Neural cell (in vitro differentiated cells): Measurements from ENCODE around the gene SLC2A1. TPM values are rescaled to one million over a fixed set of nuclear protein-coding genes. Genes with fewer than 3 reads are reported as not detected.

ENCODE experiments used
- H2AFZ ChIP-seq: fragments of 200-600, 300-800 bp; sonication (generic), shearing (Covaris generic); 2 replicates; pipeline ENCODE4 v1.6.0; 2014; ENCODE audit warnings: low read depth, mild to moderate bottlenecking, antibody characterized with exemption, low read length, moderate library complexity
- H3F3A ChIP-seq: fragments of 200-600 bp; shearing (Covaris generic); 2 replicates; pipeline ENCODE4 v1.6.1; 2016; ENCODE audit warnings: mild to moderate bottlenecking, moderate library complexity, mixed read lengths, antibody characterized with exemption, low read length; ENCODE audit not compliant: insufficient read depth, poor library complexity, severe bottlenecking
- H3K27ac ChIP-seq: fragments of 200-600, 300-800 bp; sonication (generic), shearing (Covaris generic); 2 replicates; pipeline ENCODE4 v1.5.1; 2014; ENCODE audit warnings: mild to moderate bottlenecking, low read length, moderate library complexity
- H3K27me3 ChIP-seq: fragments of 300-800, 200-600 bp; sonication (generic), shearing (Covaris generic); 2 replicates; pipeline ENCODE4 v1.6.0; 2014; ENCODE audit warnings: mild to moderate bottlenecking, low read depth, low read length, moderate library complexity; ENCODE audit not compliant: insufficient read depth
- H3K36me3 ChIP-seq: fragments of 300-800, 200-600 bp; sonication (generic), shearing (Covaris generic); 2 replicates; pipeline ENCODE4 v1.5.1; 2014; ENCODE audit warnings: mild to moderate bottlenecking, antibody characterized with exemption, low read length, moderate library complexity; ENCODE audit not compliant: insufficient read depth
- H3K4me2 ChIP-seq: fragments of 300-800, 200-600 bp; sonication (generic), shearing (Covaris generic); 2 replicates; pipeline ENCODE4 v1.6.0; 2014; ENCODE audit warnings: mild to moderate bottlenecking, low read length
- H3K4me3 ChIP-seq: fragments of 300-800, 200-600 bp; sonication (generic), shearing (Covaris generic); 2 replicates; pipeline ENCODE4 v1.5.1; 2014; ENCODE audit warnings: mild to moderate bottlenecking, low read length, moderate library complexity
- H3K79me2 ChIP-seq: fragments of 200-600 bp; shearing (Covaris generic); replicated peaks from 2 replicates; pipeline ENCODE4 v1.6.0; 2014; ENCODE audit warnings: mild to moderate bottlenecking, low read length, moderate library complexity; ENCODE audit not compliant: insufficient read depth
- H3K9ac ChIP-seq: fragments of 300-800, 200-600 bp; sonication (generic), shearing (Covaris generic); 2 replicates; pipeline ENCODE4 v1.6.1; 2016; ENCODE audit warnings: mild to moderate bottlenecking, low read length, mixed read lengths
- H3K9me2 ChIP-seq: fragments of 200-600 bp; shearing (Covaris generic); 2 replicates; pipeline ENCODE4 v1.6.1; 2016; ENCODE audit warnings: mild to moderate bottlenecking, low read length, mixed read lengths; ENCODE audit not compliant: insufficient read depth
- H3K9me3 ChIP-seq: fragments of 200-600, 300-800 bp; sonication (generic), shearing (Covaris generic); 2 replicates; pipeline ENCODE4 v1.6.1; 2016; ENCODE audit warnings: mild to moderate bottlenecking, mixed run types, low read length, moderate library complexity, mixed read lengths
- H4K20me1 ChIP-seq: fragments of 200-600 bp; shearing (Covaris generic); 2 replicates; pipeline ENCODE4 v1.6.1; 2016; ENCODE audit warnings: mild to moderate bottlenecking, mixed run types; ENCODE audit not compliant: insufficient read depth
- EP300 ChIP-seq: fragments of 450-650 bp; conservative IDR thresholded peaks from 2 replicates; pipeline ENCODE4 v1.6.1; 2014; ENCODE audit warnings: antibody characterized with exemption, mild to moderate bottlenecking, moderate library complexity; ENCODE audit not compliant: poor library complexity, severe bottlenecking
- EZH2 ChIP-seq: fragments of 200-600, 300-800 bp; shearing (Covaris generic), sonication (generic); IDR thresholded peaks from 2 replicates; pipeline ENCODE4 v1.6.1; 2014; ENCODE audit warnings: antibody characterized with exemption, low read length, borderline replicate concordance, mild to moderate bottlenecking; ENCODE audit not compliant: insufficient read depth, poor library complexity, severe bottlenecking
- MXI1 ChIP-seq: fragments of 450-650 bp; conservative IDR thresholded peaks from 2 replicates; pipeline ENCODE4 v1.6.1; 2014; ENCODE audit warnings: antibody characterized with exemption, mild to moderate bottlenecking; ENCODE audit not compliant: poor library complexity, severe bottlenecking
- POLR2AphosphoS5 ChIP-seq: IDR thresholded peaks from 2 replicates; pipeline ENCODE4 v1.6.1; 2012
- RAD21 ChIP-seq: fragments of 450-650 bp; conservative IDR thresholded peaks from 2 replicates; pipeline ENCODE4 v1.6.1; 2014; ENCODE audit warnings: antibody characterized with exemption, mild to moderate bottlenecking, moderate library complexity
- SMC3 ChIP-seq: fragments of 450-650 bp; conservative IDR thresholded peaks from 2 replicates; pipeline ENCODE4 v1.6.1; 2014; ENCODE audit warnings: antibody characterized with exemption, mild to moderate bottlenecking, moderate library complexity; ENCODE audit not compliant: poor library complexity
- TAF1 ChIP-seq: IDR thresholded peaks from 2 replicates; pipeline ENCODE4 v1.6.1; 2012; ENCODE audit warnings: low read depth
- polyA plus RNA-seq: library from polyadenylated mRNA; depleted of rRNA; stranded (reverse); fragments of >200 nt; gene quantifications from 2 replicates; pipeline ENCODE4 v1.2.3, GENCODE V29; 2014
- TF ChIP-seq, protein P1 (sequence below): IDR thresholded peaks from 2 replicates; pipeline ENCODE4 v1.6.1; 2012; ENCODE audit warnings: borderline replicate concordance
- TF ChIP-seq, protein P2 (sequence below): fragments of 450-650 bp; IDR thresholded peaks from 2 replicates; pipeline ENCODE4 v1.5.1; 2014; ENCODE audit warnings: antibody characterized with exemption, mild to moderate bottlenecking, moderate library complexity; ENCODE audit not compliant: poor library complexity, severe bottlenecking

SLC2A1 gene
- polyA plus RNA-seq, 1 donor from 2014 or later: 39.4 TPM

DNA sequence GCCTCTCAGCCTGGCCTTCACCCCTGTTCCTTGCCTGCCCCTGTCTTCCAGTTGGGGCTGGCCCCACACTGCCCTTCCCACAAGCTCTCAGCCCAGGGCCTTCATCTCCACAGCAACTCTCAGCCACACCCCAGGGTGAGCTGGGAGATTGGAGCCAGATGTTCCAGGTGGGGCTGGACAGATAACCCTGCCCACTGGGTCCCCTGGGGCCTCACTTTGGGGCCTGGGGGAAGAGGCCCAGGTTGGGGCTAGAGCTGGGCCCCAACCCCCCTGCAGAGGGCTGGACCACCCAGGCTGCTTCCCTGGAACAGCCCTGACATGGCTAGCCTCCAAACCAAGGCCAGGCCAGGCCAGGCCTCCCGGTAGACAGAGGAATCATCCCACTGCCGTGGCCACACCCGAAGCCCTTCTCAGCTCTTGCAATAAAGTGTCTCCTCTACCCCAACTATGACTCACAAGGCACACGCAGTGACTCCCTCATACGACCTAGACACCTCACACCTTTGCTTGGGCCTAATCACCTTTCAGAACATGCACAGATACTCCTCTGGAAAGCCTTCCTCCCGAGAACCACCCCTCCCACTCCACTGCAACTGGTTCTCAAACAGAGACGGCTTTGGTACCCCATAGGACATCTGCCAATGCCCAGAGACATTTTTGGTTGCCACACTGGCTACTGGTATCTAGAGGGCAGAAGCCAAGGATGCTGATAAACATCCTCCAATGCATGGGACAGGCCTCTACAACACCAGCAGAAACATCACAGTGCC is 22.2 kb downstream of the SLC2A1 start:
- H3K79me2 ChIP-seq: peaks cover 6% of the 10 kb centered on the region
- no peak for TF ChIP-seq RAD21
- H3K4me2 ChIP-seq: no peak overlapping the region
- H2AFZ ChIP-seq: no peak overlapping the region
- no peak overlapping the region for H3K9ac ChIP-seq
- no peaks in the 10 kb centered on the region for H3K9me3 ChIP-seq
- peaks cover 7% of the 10 kb centered on the region for H3K36me3 ChIP-seq
- H4K20me1 ChIP-seq: no peaks in the 10 kb centered on the region
- no peak overlapping the region for H3K4me3 ChIP-seq
- H3K27ac ChIP-seq: no peak overlapping the region
- no peaks in the 10 kb centered on the region for H3F3A ChIP-seq
- H3K27me3 ChIP-seq: no peaks in the 10 kb centered on the region
- no peaks in the 10 kb centered on the region for H3K9me2 ChIP-seq

DNA sequence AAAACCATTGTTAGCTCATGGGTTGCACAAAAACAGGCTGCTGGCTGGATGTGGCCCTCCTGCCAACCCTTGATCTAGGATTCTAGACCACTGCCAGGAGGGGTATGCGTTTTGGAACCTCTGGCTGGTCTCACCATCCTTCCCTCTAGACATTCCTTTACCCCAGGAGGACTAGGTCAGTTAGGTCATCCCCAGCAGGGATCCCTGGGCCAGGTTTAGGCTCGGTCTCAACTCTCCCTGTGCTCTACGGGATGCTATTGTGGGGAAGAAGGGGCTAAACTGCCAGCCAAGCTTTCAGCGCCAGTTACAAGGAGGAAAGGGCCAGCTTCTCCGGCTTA is 22.7 kb downstream of the SLC2A1 start:
- Histone ChIP-seq H3F3A (no peaks in the 10 kb centered on the region), H3K4me3 (no peak overlapping the region), H3K4me2 (no peak overlapping the region), H2AFZ (no peak overlapping the region), H3K79me2 (peaks cover 6% of the 10 kb centered on the region), H3K9ac (no peak overlapping the region), H3K27ac (no peak overlapping the region), H3K36me3 (peaks cover 7% of the 10 kb centered on the region), H3K9me2 (no peaks in the 10 kb centered on the region), H4K20me1 (no peaks in the 10 kb centered on the region), H3K27me3 (no peaks in the 10 kb centered on the region), H3K9me3 (no peaks in the 10 kb centered on the region)
- TF ChIP-seq RAD21 (no peak), EP300 (no peak), MXI1 (no peak)
- TF ChIP-seq, protein P1, sequence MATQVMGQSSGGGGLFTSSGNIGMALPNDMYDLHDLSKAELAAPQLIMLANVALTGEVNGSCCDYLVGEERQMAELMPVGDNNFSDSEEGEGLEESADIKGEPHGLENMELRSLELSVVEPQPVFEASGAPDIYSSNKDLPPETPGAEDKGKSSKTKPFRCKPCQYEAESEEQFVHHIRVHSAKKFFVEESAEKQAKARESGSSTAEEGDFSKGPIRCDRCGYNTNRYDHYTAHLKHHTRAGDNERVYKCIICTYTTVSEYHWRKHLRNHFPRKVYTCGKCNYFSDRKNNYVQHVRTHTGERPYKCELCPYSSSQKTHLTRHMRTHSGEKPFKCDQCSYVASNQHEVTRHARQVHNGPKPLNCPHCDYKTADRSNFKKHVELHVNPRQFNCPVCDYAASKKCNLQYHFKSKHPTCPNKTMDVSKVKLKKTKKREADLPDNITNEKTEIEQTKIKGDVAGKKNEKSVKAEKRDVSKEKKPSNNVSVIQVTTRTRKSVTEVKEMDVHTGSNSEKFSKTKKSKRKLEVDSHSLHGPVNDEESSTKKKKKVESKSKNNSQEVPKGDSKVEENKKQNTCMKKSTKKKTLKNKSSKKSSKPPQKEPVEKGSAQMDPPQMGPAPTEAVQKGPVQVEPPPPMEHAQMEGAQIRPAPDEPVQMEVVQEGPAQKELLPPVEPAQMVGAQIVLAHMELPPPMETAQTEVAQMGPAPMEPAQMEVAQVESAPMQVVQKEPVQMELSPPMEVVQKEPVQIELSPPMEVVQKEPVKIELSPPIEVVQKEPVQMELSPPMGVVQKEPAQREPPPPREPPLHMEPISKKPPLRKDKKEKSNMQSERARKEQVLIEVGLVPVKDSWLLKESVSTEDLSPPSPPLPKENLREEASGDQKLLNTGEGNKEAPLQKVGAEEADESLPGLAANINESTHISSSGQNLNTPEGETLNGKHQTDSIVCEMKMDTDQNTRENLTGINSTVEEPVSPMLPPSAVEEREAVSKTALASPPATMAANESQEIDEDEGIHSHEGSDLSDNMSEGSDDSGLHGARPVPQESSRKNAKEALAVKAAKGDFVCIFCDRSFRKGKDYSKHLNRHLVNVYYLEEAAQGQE: no peak
- TF ChIP-seq, protein P2, sequence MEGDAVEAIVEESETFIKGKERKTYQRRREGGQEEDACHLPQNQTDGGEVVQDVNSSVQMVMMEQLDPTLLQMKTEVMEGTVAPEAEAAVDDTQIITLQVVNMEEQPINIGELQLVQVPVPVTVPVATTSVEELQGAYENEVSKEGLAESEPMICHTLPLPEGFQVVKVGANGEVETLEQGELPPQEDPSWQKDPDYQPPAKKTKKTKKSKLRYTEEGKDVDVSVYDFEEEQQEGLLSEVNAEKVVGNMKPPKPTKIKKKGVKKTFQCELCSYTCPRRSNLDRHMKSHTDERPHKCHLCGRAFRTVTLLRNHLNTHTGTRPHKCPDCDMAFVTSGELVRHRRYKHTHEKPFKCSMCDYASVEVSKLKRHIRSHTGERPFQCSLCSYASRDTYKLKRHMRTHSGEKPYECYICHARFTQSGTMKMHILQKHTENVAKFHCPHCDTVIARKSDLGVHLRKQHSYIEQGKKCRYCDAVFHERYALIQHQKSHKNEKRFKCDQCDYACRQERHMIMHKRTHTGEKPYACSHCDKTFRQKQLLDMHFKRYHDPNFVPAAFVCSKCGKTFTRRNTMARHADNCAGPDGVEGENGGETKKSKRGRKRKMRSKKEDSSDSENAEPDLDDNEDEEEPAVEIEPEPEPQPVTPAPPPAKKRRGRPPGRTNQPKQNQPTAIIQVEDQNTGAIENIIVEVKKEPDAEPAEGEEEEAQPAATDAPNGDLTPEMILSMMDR: no peak

DNA sequence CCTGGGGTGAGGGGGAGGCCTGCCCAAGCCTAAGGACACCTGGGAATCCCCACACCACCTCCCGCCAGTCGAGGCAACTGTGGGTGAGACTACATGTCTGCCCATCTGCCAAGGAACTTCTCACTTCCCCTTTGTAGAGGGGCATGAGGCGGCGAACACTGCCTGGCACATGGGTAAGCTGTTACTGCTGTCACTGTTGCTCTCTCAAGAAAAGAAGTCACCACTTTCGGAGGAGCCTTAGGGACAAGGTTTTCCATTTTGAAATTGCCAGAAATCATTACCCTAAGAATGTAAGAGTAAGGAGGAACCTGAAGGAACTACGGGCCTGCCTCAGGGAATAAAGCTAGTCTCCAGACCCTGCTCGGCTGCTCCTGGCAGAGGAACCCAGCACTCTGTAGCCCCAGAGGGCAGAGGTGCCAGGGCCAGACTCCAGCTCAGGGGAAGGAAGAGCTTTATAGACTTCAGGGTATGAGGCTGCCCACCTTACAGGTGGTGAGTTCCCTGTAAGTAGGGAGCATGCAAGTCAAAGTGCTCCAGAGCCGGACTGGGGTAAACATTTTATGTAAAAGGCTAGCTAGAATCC is 23.3 kb downstream of the SLC2A1 start:
- Histone ChIP-seq H3K9me2 (no peaks in the 10 kb centered on the region), H3K27me3 (no peaks in the 10 kb centered on the region), H3K4me3 (no peak overlapping the region), H3F3A (no peaks in the 10 kb centered on the region), H3K27ac (no peak overlapping the region), H4K20me1 (no peaks in the 10 kb centered on the region), H3K36me3 (peaks cover 7% of the 10 kb centered on the region), H2AFZ (no peak overlapping the region), H3K9me3 (no peaks in the 10 kb centered on the region), H3K9ac (no peak overlapping the region), H3K4me2 (no peak overlapping the region), H3K79me2 (peaks cover 6% of the 10 kb centered on the region)
- TF ChIP-seq EP300 (no peak), TAF1 (no peak), MXI1 (no peak), RAD21 (no peak), SMC3 (no peak), EZH2 (no peak), POLR2AphosphoS5 (no peak)
- TF ChIP-seq, protein P1: no peak
- TF ChIP-seq, protein P2: no peak
